ENCODE measurements around the gene FBL. TPM values are rescaled to one million over a fixed set of nuclear protein-coding genes. Genes with fewer than 3 reads are reported as not detected.

Gene FBL
- total RNA-seq, 1 experiment from 2014 or later: 376 TPM

GRCh38 chr19:39842693-39843435 lies 3.3 kb downstream of the FBL start:
- Histone ChIP-seq H3K4me3 (ENCODE audit: insufficient read depth, low read depth, low read length) (no peak overlapping the region), H3K36me3 (replicated peaks; ENCODE audit: control insufficient read depth, insufficient read depth, low read length) (peaks cover 22% of the 10 kb centered on the region), H3K27me3 (ENCODE audit: control insufficient read depth, insufficient read depth, low read length) (no peaks in the 10 kb centered on the region)
- DNase-seq: no peak

- no peaks in the 10 kb centered on the region for H3K27me3 ChIP-seq (ENCODE audit: control insufficient read depth, insufficient read depth, low read length)
- H3K36me3 ChIP-seq (replicated peaks; ENCODE audit: control insufficient read depth, insufficient read depth, low read length): peaks cover 38% of the 10 kb centered on the region
- H3K4me3 ChIP-seq (ENCODE audit: insufficient read depth, low read depth, low read length): no peak overlapping the region
- DNase-seq: no peak
Observed at GRCh38 chr19:39841041-39841440, 5.1 kb downstream of the FBL start.

- DNase-seq: no peak
- Histone ChIP-seq H3K27me3 (ENCODE audit: control insufficient read depth, insufficient read depth, low read length) (no peaks in the 10 kb centered on the region), H3K4me3 (ENCODE audit: insufficient read depth, low read depth, low read length) (no peak overlapping the region), H3K36me3 (replicated peaks; ENCODE audit: control insufficient read depth, insufficient read depth, low read length) (peaks cover 43% of the 10 kb centered on the region)
Observed at GRCh38 chr19:39840492-39840891, 5.7 kb downstream of the FBL start.

- H3K36me3 ChIP-seq (replicated peaks; ENCODE audit: control insufficient read depth, insufficient read depth, low read length): peaks cover 46% of the 10 kb centered on the region
- no peak for DNase-seq
- H3K27me3 ChIP-seq (ENCODE audit: control insufficient read depth, insufficient read depth, low read length): no peaks in the 10 kb centered on the region
- no peak overlapping the region for H3K4me3 ChIP-seq (ENCODE audit: insufficient read depth, low read depth, low read length)
Observed at GRCh38 chr19:39839678-39840327, 6.4 kb downstream of the FBL start.

- Histone ChIP-seq H3K36me3 (replicated peaks; ENCODE audit: control insufficient read depth, insufficient read depth, low read length) (peaks cover 52% of the 10 kb centered on the region), H3K27me3 (ENCODE audit: control insufficient read depth, insufficient read depth, low read length) (no peaks in the 10 kb centered on the region), H3K4me3 (ENCODE audit: insufficient read depth, low read depth, low read length) (no peak overlapping the region)
- DNase-seq: no peak
Observed at GRCh38 chr19:39838569-39838968, 7.6 kb downstream of the FBL start.

GRCh38 chr19:39837978-39838377 lies 8.2 kb downstream of the FBL start:
- DNase-seq: no peak
- Histone ChIP-seq H3K27me3 (ENCODE audit: control insufficient read depth, insufficient read depth, low read length) (no peaks in the 10 kb centered on the region), H3K36me3 (replicated peaks; ENCODE audit: control insufficient read depth, insufficient read depth, low read length) (peaks cover 52% of the 10 kb centered on the region), H3K4me3 (ENCODE audit: insufficient read depth, low read depth, low read length) (no peak overlapping the region)

- DNase-seq: no peak
- H3K4me3 ChIP-seq (ENCODE audit: insufficient read depth, low read depth, low read length): no peak overlapping the region
- H3K27me3 ChIP-seq (ENCODE audit: control insufficient read depth, insufficient read depth, low read length): no peaks in the 10 kb centered on the region
- H3K36me3 ChIP-seq (replicated peaks; ENCODE audit: control insufficient read depth, insufficient read depth, low read length): peaks cover 44% of the 10 kb centered on the region
Observed at GRCh38 chr19:39834287-39834841, 11.8 kb downstream of the FBL start.

- Histone ChIP-seq H3K4me3 (ENCODE audit: insufficient read depth, low read depth, low read length) (peak within 1 kb of the TSS; percentile 78), H3K36me3 (replicated peaks; ENCODE audit: control insufficient read depth, insufficient read depth, low read length) (peaks cover 37% of the 10 kb centered on the region), H3K27me3 (ENCODE audit: control insufficient read depth, insufficient read depth, low read length) (no peaks in the 10 kb centered on the region)
- peak; percentile 99 for DNase-seq
Observed at GRCh38 chr19:39833464-39834286, 12.5 kb downstream of the FBL start, which contains the start of gene DYRK1B. TSS of gene DYRK1B (minus strand) at chr19:39834162. CDS start at chr19:39831867, 2,295 bp downstream.

GRCh38 chr19:39833160-39833463 lies 13.1 kb downstream of the FBL start:
- no peaks in the 10 kb centered on the region for H3K27me3 ChIP-seq (ENCODE audit: control insufficient read depth, insufficient read depth, low read length)
- DNase-seq: no peak
- H3K36me3 ChIP-seq (replicated peaks; ENCODE audit: control insufficient read depth, insufficient read depth, low read length): peaks cover 34% of the 10 kb centered on the region
- peak overlapping the region; percentile 78 for H3K4me3 ChIP-seq (ENCODE audit: insufficient read depth, low read depth, low read length)

- no peak for DNase-seq
- Histone ChIP-seq H3K36me3 (replicated peaks; ENCODE audit: control insufficient read depth, insufficient read depth, low read length) (peaks cover 29% of the 10 kb centered on the region), H3K27me3 (ENCODE audit: control insufficient read depth, insufficient read depth, low read length) (no peaks in the 10 kb centered on the region), H3K4me3 (ENCODE audit: insufficient read depth, low read depth, low read length) (peak overlapping the region; percentile 78)
Observed at GRCh38 chr19:39832341-39833083, 13.7 kb downstream of the FBL start.

GRCh38 chr19:39831679-39832078 lies 14.5 kb downstream of the FBL start:
- Histone ChIP-seq H3K27me3 (ENCODE audit: control insufficient read depth, insufficient read depth, low read length) (no peaks in the 10 kb centered on the region), H3K4me3 (ENCODE audit: insufficient read depth, low read depth, low read length) (no peak overlapping the region), H3K36me3 (replicated peaks; ENCODE audit: control insufficient read depth, insufficient read depth, low read length) (peaks cover 22% of the 10 kb centered on the region)
- no peak for DNase-seq

GRCh38 chr19:39830847-39831246 lies 15.3 kb downstream of the FBL start:
- DNase-seq: no peak
- Histone ChIP-seq H3K4me3 (ENCODE audit: insufficient read depth, low read depth, low read length) (no peak overlapping the region), H3K27me3 (ENCODE audit: control insufficient read depth, insufficient read depth, low read length) (no peaks in the 10 kb centered on the region), H3K36me3 (replicated peaks; ENCODE audit: control insufficient read depth, insufficient read depth, low read length) (peaks cover 13% of the 10 kb centered on the region)

GRCh38 chr19:39830406-39830805 lies 15.8 kb downstream of the FBL start:
- DNase-seq: no peak
- peaks cover 10% of the 10 kb centered on the region for H3K36me3 ChIP-seq (replicated peaks; ENCODE audit: control insufficient read depth, insufficient read depth, low read length)

GRCh38 chr19:39829702-39830275 lies 16.4 kb downstream of the FBL start:
- no peaks in the 10 kb centered on the region for H3K27me3 ChIP-seq (ENCODE audit: control insufficient read depth, insufficient read depth, low read length)
- H3K36me3 ChIP-seq (replicated peaks; ENCODE audit: control insufficient read depth, insufficient read depth, low read length): peaks cover 7% of the 10 kb centered on the region

More at GRCh38 chr19:39830406-39830805, 15.8 kb downstream of the FBL start:
- Histone ChIP-seq H3K4me3 (ENCODE audit: insufficient read depth, low read depth, low read length) (no peak overlapping the region), H3K27me3 (ENCODE audit: control insufficient read depth, insufficient read depth, low read length) (no peaks in the 10 kb centered on the region)

More at GRCh38 chr19:39829702-39830275, 16.4 kb downstream of the FBL start:
- H3K4me3 ChIP-seq (ENCODE audit: insufficient read depth, low read depth, low read length): no peak overlapping the region
- DNase-seq: no peak
